GM21367 (cell line): Measurements from ENCODE around the gene GMEB2.

ENCODE experiments used
- ATAC-seq: cut with Tn5 transposase; IDR thresholded peaks from one replicate; pipeline ENCODE4 v1.9.1; 2021; ENCODE audit not compliant: unreplicated experiment

The GMEB2 gene

DNA sequence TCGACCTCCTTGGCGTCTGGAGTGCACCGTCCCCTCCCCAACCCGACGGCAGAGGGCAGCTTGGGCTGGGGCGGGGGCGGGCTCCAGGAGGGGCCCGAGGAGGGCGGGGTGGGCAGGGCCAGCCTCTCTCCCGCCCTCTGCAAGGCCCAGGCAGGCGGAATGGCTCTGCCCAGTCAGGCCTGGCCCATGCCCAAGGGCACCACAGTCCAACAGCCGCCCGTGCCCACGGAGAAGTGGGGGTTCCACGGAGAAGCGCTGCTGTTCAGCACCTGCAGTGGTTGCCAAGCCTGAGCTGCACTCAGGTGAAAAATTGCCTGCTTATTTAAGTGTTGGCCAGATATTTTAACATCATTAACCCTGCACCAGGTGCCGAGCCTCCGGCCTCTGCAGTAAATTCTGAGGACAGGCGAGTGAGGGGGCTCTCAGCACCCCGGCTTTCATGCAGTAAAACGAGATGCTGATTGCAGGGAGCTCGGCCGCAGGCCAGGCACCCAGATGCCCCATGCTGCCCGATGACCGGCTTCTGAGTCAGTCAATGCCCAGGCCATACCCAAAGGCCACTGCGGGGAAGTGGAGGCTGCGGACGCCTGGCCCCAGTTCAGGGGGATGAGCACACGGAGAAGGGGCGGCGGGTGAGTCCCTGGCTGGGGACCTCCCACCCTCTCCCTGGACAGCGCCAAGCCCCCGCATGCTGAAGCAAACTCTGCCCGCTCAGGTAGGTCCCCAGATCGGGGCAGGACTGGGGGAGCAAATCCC is 79.0 kb downstream of the GMEB2 start, which contains the start of gene SRMS:
Gene SRMS, minus strand, starts transcription at position 25 of the 756 bp plus-strand sequence. CDS start 286 bp downstream, outside the sequence.
- ATAC-seq: no peak

DNA sequence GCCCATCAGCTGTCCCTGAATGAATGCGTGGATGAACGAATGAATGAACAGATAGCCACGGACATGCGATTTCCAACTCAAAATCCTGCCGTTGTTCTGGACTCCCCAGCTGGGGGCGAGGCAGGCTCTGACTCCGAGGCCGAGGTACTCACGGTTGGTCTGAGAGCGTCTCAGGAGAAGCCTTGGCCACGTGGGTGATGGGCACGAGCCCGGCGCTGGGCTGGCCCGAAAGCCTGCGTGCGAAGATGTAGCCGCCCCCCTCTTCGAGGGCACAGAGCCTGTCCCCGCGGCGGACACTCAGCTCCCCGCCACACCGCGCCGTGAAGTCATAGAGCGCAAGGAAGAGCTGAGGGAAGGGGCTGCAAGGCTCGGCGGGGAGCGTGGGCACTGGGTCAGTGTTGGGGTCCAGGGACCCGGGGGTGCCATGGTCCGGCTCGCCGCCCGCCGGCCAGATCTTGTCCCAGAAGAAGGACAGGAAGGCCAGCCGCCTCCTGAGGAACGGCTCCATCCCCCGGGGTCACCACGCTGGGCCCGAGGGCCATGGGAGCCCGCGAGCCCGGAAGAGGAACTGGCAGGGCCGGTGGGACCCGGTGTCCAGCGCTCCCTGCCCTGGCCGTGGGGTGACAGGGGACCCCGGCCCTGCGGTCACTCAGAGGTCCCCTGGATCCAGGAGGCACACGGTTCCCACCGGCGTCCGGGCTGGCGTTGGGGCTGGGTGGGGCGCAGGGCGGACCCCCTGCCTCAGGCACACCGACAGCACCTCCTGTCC is 79.8 kb downstream of the GMEB2 start:
- ATAC-seq: no peak

GRCh38 chr20:63546256-63546955 is 80.5 kb downstream of the GMEB2 start:
- no peak for ATAC-seq

- no peak for ATAC-seq
Measured at GRCh38 chr20:63545814-63546213, 81.1 kb downstream of the GMEB2 start.

- ATAC-seq: no peak
Measured at GRCh38 chr20:63544958-63545516, 81.9 kb downstream of the GMEB2 start.

DNA sequence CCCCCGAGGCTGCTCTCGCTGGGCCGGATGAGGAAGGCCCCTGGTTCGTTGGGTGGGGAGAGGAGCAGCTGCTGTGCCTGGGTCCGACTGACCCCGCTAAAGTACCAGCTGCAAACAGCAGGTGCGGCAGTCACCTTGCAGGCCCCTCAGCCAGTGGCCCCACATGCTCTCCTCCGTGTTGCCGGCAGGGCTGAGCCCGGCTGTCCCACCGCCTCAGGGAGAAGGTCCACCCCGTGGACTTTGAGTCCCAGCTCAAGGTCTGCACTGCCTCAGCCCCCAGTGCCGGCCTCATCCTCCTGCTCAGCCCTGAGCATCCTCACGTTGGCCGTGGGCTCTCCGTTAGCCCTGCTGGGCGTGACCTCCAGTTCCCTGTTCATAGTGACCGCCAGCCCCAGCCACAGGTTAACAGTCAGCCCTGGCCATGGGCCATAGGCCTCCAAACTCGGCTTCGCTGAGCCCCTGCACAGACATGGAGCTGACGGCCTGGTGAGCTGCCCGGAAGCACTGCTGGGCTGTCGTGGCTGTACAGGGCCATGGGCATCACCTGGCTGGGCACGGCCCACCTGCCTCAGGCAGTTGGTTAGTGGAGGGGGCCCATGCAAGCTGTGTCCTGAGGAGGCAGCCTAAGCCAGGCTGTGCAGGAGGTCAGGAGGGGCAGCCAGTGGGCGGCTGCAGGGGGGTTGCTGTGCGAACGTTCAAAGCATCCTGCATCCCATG is 82.5 kb downstream of the GMEB2 start:
- ATAC-seq: no peak

DNA sequence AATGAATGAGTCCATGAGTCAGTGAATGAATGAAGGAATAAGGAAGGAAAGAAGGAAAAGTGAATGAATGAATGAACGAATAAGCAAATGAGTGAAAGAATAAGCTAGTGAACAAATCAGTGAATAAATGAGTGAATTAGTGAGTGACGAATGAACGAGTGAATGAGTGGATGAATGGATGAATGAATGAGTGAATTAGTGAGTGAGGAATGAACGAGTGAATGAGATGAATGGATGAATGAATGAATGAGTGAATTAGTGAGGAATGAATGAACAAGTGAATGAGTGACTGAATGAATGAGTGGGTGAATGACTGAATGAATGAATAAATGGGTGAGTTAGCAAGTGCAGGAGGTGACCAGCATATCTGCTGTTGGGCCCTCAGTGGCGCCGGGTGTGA is 83.2 kb downstream of the GMEB2 start:
- no peak for ATAC-seq

DNA sequence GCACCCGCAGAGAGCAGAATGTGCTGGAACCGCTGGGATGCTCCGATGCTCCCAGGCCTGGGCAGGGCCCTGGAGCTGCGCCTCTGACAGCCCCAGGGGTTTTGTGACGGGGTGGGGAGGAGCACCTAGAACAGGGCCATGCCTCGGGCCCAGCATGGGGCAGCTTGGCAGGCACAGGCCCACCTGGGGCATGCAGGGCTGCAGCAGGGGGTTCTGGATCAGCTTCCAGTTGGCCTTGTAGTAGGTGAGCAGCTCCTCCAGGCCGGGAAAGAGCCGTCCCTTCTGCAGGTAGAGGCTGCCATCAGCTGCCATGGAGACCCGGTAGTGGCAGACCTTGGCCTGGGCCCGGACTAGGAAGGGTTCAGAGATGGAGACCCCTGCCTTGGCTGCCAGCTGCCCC is 83.8 kb downstream of the GMEB2 start:
- ATAC-seq: no peak

- no peak for ATAC-seq
Measured at GRCh38 chr20:63542696-63543095, 84.2 kb downstream of the GMEB2 start.

- no peak for ATAC-seq
Measured at GRCh38 chr20:63542031-63542559, 84.8 kb downstream of the GMEB2 start.

GRCh38 chr20:63541371-63541770 is 85.5 kb downstream of the GMEB2 start:
- ATAC-seq: no peak

- ATAC-seq: no peak
Measured at GRCh38 chr20:63540417-63541186, 86.3 kb downstream of the GMEB2 start.

DNA sequence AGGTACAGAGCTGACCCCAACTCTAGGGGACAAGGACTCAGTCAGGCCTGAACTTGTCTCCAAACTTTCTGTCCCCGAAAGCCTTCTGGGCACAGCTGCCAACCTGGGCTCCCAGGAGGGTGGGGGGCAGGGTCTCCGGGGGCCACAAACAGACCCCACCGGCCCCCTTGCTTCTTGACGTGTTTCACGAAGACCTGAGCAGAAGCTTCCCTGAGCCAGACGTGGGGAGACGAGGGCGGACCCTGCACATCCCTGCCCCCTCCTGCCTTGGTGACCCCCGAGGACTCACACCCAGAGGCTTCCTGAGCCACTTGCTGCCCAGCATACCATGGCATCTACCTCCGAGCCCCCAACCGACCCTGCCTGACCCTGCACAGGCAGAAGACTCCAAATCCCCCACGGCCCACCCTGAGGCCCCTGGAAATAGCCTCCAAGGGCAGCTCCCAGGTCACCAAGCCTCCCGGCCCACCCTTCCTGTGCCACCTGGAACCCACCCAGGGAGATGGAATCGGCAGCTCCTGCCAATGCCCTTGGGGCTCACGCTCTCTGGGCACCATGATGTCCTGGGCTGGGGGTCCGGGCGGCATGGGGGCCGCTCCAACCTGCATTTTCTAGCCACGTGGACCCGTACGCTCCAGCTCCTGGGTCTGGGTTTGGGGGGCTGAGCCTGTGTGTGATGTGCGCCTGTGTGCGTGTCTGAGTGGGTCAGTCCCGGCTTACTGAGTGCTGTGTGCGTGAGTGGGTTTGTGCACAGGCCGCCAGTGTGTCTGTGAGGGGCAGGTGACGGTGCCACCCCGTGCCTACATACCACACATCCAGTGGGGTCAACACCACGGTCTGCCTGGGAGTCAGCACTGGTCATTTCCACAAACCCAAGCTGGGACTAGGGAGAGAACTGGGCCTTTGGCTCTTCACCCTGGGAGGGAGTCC is 87.2 kb downstream of the GMEB2 start:
- no peak for ATAC-seq

DNA sequence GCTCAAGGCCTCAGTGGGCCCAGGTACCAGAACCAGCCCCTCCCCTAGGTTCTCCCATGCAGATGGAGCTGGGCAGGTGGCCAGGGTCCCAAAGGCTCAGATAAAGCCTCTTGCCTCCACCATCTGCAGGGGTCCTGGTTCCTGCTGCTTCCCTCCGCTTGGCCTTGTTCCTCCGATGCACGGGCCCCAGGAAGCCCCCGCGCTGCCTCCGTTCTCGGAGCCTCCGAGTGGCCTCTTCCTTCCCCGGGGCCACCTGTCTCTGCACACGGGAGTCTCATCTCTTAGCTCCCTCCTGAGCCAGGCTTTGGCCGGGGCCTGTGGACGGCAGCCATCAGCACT is 87.8 kb downstream of the GMEB2 start:
- no peak for ATAC-seq

- no peak for ATAC-seq
Measured at GRCh38 chr20:63538204-63539091, 88.5 kb downstream of the GMEB2 start.
